GM18499 (cell line): ENCODE measurements around the gene CCHCR1.
"Not testable (repeated sequence)": the region's sequence is repeated elsewhere in the genome, so short reads cannot be mapped to it uniquely, and the experiment has no call there.

Experiments
- ATAC-seq: cut with Tn5 transposase; IDR thresholded peaks from one replicate; pipeline ENCODE4 v1.9.1; 2021; ENCODE audit warnings: moderate number of reproducible peaks; ENCODE audit not compliant: insufficient read depth, unreplicated experiment

Gene CCHCR1

GRCh38 chr6:31157513-31158139, at the start of gene CCHCR1:
Gene CCHCR1, minus strand, starts transcription at chr6:31157802. Its CDS starts 202 bp downstream, at chr6:31157600.
- no peak for ATAC-seq

- no peak for ATAC-seq
These were observed 48.0 kb upstream of the CCHCR1 start for GRCh38 chr6:31205638-31206037.

- no peak for ATAC-seq
These were observed 47.1 kb upstream of the CCHCR1 start for GRCh38 chr6:31204751-31205145.

GRCh38 chr6:31203345-31203979, 45.9 kb upstream of the CCHCR1 start:
- ATAC-seq: peak; percentile 47

GRCh38 chr6:31202259-31203166, 44.9 kb upstream of the CCHCR1 start:
- ATAC-seq: no peak

GRCh38 chr6:31199105-31199452, 41.5 kb upstream of the CCHCR1 start:
- ATAC-seq: not testable (repeated sequence)

- ATAC-seq: peak; percentile 41
These were observed 40.1 kb upstream of the CCHCR1 start for GRCh38 chr6:31197559-31198305.

- not testable (repeated sequence) for ATAC-seq
These were observed 38.8 kb upstream of the CCHCR1 start for GRCh38 chr6:31196251-31197022.

- ATAC-seq: not testable (repeated sequence)
These were observed 37.8 kb upstream of the CCHCR1 start for GRCh38 chr6:31195308-31195979.

GRCh38 chr6:31194061-31194834, 36.6 kb upstream of the CCHCR1 start:
- no peak for ATAC-seq

- ATAC-seq: no peak
These were observed 35.6 kb upstream of the CCHCR1 start for GRCh38 chr6:31193206-31193605.

- ATAC-seq: not testable (repeated sequence)
These were observed 35.0 kb upstream of the CCHCR1 start for GRCh38 chr6:31192431-31193105.

- no peak for ATAC-seq
These were observed 32.9 kb upstream of the CCHCR1 start for GRCh38 chr6:31190488-31190887.

GRCh38 chr6:31189223-31189622, 31.6 kb upstream of the CCHCR1 start:
- not testable (repeated sequence) for ATAC-seq

- no peak for ATAC-seq
These were observed 30.2 kb upstream of the CCHCR1 start for GRCh38 chr6:31187780-31188194.

GRCh38 chr6:31186052-31186734, 28.6 kb upstream of the CCHCR1 start:
- no peak for ATAC-seq

GRCh38 chr6:31185695-31186051, 28.1 kb upstream of the CCHCR1 start:
- not testable (repeated sequence) for ATAC-seq
